ENCODE results near the gene USP6NL.

DNA sequence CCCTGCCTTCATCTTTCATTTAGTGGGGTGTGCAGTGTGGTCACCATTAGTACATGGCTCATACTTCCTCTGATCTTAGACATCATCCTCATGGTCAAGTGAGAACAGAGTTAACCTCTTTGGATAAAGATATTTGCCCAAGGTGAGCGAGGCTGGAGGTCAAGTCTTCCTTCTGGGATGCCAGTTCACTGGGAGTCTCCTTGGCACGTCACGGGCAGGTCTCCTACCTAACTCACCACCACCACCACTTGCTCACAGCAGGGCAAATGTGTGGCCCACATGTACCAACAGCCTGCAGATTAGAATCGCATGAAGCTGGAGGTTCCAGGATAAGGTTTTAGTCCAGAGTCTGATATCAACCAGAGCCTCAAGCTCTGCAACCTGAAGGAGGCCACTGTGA lies 164.6 kb downstream of the USP6NL start:
- TF ChIP-seq, protein P1, sequence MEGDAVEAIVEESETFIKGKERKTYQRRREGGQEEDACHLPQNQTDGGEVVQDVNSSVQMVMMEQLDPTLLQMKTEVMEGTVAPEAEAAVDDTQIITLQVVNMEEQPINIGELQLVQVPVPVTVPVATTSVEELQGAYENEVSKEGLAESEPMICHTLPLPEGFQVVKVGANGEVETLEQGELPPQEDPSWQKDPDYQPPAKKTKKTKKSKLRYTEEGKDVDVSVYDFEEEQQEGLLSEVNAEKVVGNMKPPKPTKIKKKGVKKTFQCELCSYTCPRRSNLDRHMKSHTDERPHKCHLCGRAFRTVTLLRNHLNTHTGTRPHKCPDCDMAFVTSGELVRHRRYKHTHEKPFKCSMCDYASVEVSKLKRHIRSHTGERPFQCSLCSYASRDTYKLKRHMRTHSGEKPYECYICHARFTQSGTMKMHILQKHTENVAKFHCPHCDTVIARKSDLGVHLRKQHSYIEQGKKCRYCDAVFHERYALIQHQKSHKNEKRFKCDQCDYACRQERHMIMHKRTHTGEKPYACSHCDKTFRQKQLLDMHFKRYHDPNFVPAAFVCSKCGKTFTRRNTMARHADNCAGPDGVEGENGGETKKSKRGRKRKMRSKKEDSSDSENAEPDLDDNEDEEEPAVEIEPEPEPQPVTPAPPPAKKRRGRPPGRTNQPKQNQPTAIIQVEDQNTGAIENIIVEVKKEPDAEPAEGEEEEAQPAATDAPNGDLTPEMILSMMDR (IDR thresholded peaks at IDR 0.05): no peak
- no peak for TF ChIP-seq POLR2A (IDR thresholded peaks at IDR 0.05)

Measured in uterus (tissue), 2 donors.